ENCODE data around the gene TNKS1BP1. TPM values are rescaled to one million over a fixed set of nuclear protein-coding genes. Genes with fewer than 3 reads are reported as not detected.

The TNKS1BP1 gene
- total RNA-seq, 1 experiment from 2014 or later, result 120 TPM

- ChIA-PET CTCF (no interaction called here), POLR2A (no interaction called here)
- H3K27me3 ChIP-seq (replicated peaks; ENCODE audit: control insufficient read depth, insufficient read depth, low read length), result no peaks in the 10 kb centered on the region; the same call in 1 of the 2 replicates
- H3K4me3 ChIP-seq (ENCODE audit: low read depth, low read length), result no peak overlapping the region
- Mint-ChIP-seq H3K36me3 (ENCODE audit: insufficient read depth, unreplicated experiment) (no peaks in the 10 kb centered on the region), H3K4me1 (ENCODE audit: low read depth, unreplicated experiment) (no peaks in the 10 kb centered on the region), H3K27me3 (ENCODE audit: insufficient read depth, unreplicated experiment) (peaks cover 5% of the 10 kb centered on the region), H3K27ac (ENCODE audit: unreplicated experiment) (no peak overlapping the region), H3K4me3 (ENCODE audit: unreplicated experiment) (no peak overlapping the region), H3K9me3 (ENCODE audit: unreplicated experiment) (no peaks in the 10 kb centered on the region)
- H3K4me1 ChIP-seq, result no peaks in the 10 kb centered on the region
- DNase-seq, result no peak
- TF ChIP-seq, protein P1, sequence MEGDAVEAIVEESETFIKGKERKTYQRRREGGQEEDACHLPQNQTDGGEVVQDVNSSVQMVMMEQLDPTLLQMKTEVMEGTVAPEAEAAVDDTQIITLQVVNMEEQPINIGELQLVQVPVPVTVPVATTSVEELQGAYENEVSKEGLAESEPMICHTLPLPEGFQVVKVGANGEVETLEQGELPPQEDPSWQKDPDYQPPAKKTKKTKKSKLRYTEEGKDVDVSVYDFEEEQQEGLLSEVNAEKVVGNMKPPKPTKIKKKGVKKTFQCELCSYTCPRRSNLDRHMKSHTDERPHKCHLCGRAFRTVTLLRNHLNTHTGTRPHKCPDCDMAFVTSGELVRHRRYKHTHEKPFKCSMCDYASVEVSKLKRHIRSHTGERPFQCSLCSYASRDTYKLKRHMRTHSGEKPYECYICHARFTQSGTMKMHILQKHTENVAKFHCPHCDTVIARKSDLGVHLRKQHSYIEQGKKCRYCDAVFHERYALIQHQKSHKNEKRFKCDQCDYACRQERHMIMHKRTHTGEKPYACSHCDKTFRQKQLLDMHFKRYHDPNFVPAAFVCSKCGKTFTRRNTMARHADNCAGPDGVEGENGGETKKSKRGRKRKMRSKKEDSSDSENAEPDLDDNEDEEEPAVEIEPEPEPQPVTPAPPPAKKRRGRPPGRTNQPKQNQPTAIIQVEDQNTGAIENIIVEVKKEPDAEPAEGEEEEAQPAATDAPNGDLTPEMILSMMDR (IDR thresholded peaks at IDR 0.05; ENCODE audit: insufficient read depth in 1 of 2, low read depth in 1 of 2, low read length in 1 of 2, severe bottlenecking in 1 of 2, unreplicated experiment in 1 of 2), result no peak
- no peaks in the 10 kb centered on the region for H3K36me3 ChIP-seq (ENCODE audit: control insufficient read depth, insufficient read depth, low read length)
- H3K9me3 ChIP-seq, result no peaks in the 10 kb centered on the region
- no TSS peak for BruUV-seq (replicated peaks)
- intact Hi-C loops (cut with micrococcal nuclease; ENCODE audit: unreplicated experiment), result no loop called here
Measured at GRCh38 chr11:57266157-57266556, 58.6 kb downstream of the TNKS1BP1 start.

GRCh38 chr11:57263351-57263750 is 61.4 kb downstream of the TNKS1BP1 start:
- Mint-ChIP-seq H3K27me3 (ENCODE audit: insufficient read depth, unreplicated experiment) (peaks cover 5% of the 10 kb centered on the region), H3K36me3 (ENCODE audit: insufficient read depth, unreplicated experiment) (no peaks in the 10 kb centered on the region), H3K4me1 (ENCODE audit: low read depth, unreplicated experiment) (no peaks in the 10 kb centered on the region), H3K27ac (ENCODE audit: unreplicated experiment) (no peak overlapping the region), H3K9me3 (ENCODE audit: unreplicated experiment) (no peaks in the 10 kb centered on the region), H3K4me3 (ENCODE audit: unreplicated experiment) (no peak overlapping the region)
- no peaks in the 10 kb centered on the region for H3K36me3 ChIP-seq (ENCODE audit: control insufficient read depth, insufficient read depth, low read length)
- H3K9me3 ChIP-seq, result no peaks in the 10 kb centered on the region
- no TSS peak for BruUV-seq (replicated peaks)
- no peaks in the 10 kb centered on the region for H3K4me1 ChIP-seq
- ChIA-PET POLR2A (no interaction called here), CTCF (interaction anchor here (0.8 to 1.7 kb wide), 2 partner anchors 14 to 422 kb away, joined by 4 to 5 read pairs; no protein-coding TSS in a partner anchor)
- no peak for DNase-seq
- intact Hi-C loops (cut with micrococcal nuclease; ENCODE audit: unreplicated experiment), result no loop called here
- H3K4me3 ChIP-seq (ENCODE audit: low read depth, low read length), result no peak overlapping the region
- TF ChIP-seq, protein P1 (IDR thresholded peaks at IDR 0.05; ENCODE audit: insufficient read depth in 1 of 2, low read depth in 1 of 2, low read length in 1 of 2, severe bottlenecking in 1 of 2, unreplicated experiment in 1 of 2), result no peak
- H3K27me3 ChIP-seq (replicated peaks; ENCODE audit: control insufficient read depth, insufficient read depth, low read length), result no peaks in the 10 kb centered on the region

DNA sequence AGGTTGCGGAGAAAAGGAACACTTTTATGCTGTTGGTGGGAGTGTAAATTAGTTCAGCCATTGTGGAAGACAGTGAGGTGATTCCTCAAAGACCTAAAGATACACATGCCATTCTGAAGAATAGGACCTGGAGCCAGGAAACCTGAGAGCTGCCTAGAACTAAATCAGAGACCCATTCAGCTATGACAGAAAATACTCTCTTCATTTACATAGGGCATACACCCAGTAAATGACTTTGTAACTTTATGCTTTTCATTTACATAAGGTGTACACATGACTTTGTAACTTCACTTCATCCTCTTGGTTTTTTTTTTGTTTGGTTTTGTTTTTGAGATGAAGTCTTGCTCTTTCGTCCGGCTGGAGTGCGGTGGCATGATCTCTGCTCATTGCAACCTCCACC is 62.6 kb downstream of the TNKS1BP1 start:
- no peak overlapping the region for H3K4me3 ChIP-seq (ENCODE audit: low read depth, low read length)
- H3K27me3 ChIP-seq (replicated peaks; ENCODE audit: control insufficient read depth, insufficient read depth, low read length), result no peaks in the 10 kb centered on the region
- Mint-ChIP-seq H3K4me3 (ENCODE audit: unreplicated experiment) (no peak overlapping the region), H3K4me1 (ENCODE audit: low read depth, unreplicated experiment) (no peaks in the 10 kb centered on the region), H3K36me3 (ENCODE audit: insufficient read depth, unreplicated experiment) (no peaks in the 10 kb centered on the region), H3K27ac (ENCODE audit: unreplicated experiment) (no peak overlapping the region), H3K27me3 (ENCODE audit: insufficient read depth, unreplicated experiment) (peaks cover 5% of the 10 kb centered on the region), H3K9me3 (ENCODE audit: unreplicated experiment) (no peaks in the 10 kb centered on the region)
- intact Hi-C loops (cut with micrococcal nuclease; ENCODE audit: unreplicated experiment), result no loop called here
- H3K4me1 ChIP-seq, result no peaks in the 10 kb centered on the region
- no peaks in the 10 kb centered on the region for H3K9me3 ChIP-seq
- TF ChIP-seq, protein P1 (IDR thresholded peaks at IDR 0.05; ENCODE audit: insufficient read depth in 1 of 2, low read depth in 1 of 2, low read length in 1 of 2, severe bottlenecking in 1 of 2, unreplicated experiment in 1 of 2), result no peak
- ChIA-PET POLR2A (no interaction called here), CTCF (no interaction called here)
- H3K36me3 ChIP-seq (ENCODE audit: control insufficient read depth, insufficient read depth, low read length), result no peaks in the 10 kb centered on the region
- no peak for DNase-seq
- BruUV-seq (replicated peaks), result no TSS peak

Data from Caco-2 (cell line).